ENCODE measurements around the gene PRCP. TPM values are rescaled to one million over a fixed set of nuclear protein-coding genes. Genes with fewer than 3 reads are reported as not detected.

PRCP gene
- total and polyA plus RNA-seq, 2 experiments from 2014 or later: 33.3 to 52.8 TPM

- no peak for ATAC-seq
- Histone ChIP-seq H3K27me3 (ENCODE audit: insufficient read depth) (no peaks in the 10 kb centered on the region), H3K79me2 (replicated peaks; ENCODE audit: insufficient read depth) (no peaks in the 10 kb centered on the region), H3K4me2 (no peak overlapping the region), H3K4me3 (no peak overlapping the region), H3K9me2 (ENCODE audit: insufficient read depth) (no peaks in the 10 kb centered on the region), H3K4me1 (ENCODE audit: insufficient read depth) (peaks cover 8% of the 10 kb centered on the region), H3K36me3 (ENCODE audit: insufficient read depth) (no peaks in the 10 kb centered on the region), H4K20me1 (replicated peaks; ENCODE audit: insufficient read depth) (no peaks in the 10 kb centered on the region), H3K27ac (ENCODE audit: low read depth) (no peak overlapping the region), H3F3A (replicated peaks; ENCODE audit: low read depth) (no peaks in the 10 kb centered on the region), H2AFZ (no peak overlapping the region)
- Mint-ChIP-seq H3K9me3 (no peaks in the 10 kb centered on the region), H3K27me3 (ENCODE audit: insufficient read depth, low read depth, poor library complexity) (no peaks in the 10 kb centered on the region), H3K27ac (no peak overlapping the region), H3K4me1 (peaks cover 7% of the 10 kb centered on the region), H3K4me3 (no peak overlapping the region), H3K36me3 (ENCODE audit: low read depth) (no peaks in the 10 kb centered on the region; the same call in none of the 3 replicates)
- no peak for DNase-seq (ENCODE audit: low spot score)
- TF ChIP-seq POLR2AphosphoS5 (IDR thresholded peaks at IDR 0.05; ENCODE audit: low read depth) (no peak), CTCF (conservative IDR thresholded peaks at IDR 0.05; ENCODE audit: low read depth in 2 of 2) (no peak), EZH2 (IDR thresholded peaks at IDR 0.05; ENCODE audit: low read depth, unreplicated experiment) (no peak), ZNF331 (CRISPR knock-in tag; IDR thresholded peaks at IDR 0.05; ENCODE audit: low read depth) (no peak), JUNB (IDR thresholded peaks at IDR 0.05; ENCODE audit: unreplicated experiment) (no peak), NANOG (IDR thresholded peaks at IDR 0.05; ENCODE audit: borderline replicate concordance) (no peak), REST (IDR thresholded peaks at IDR 0.05; ENCODE audit: unreplicated experiment) (no peak), CREB1 (CRISPR knock-in tag; IDR thresholded peaks at IDR 0.05; ENCODE audit: low read depth) (no peak), ZNF114 (CRISPR knock-in tag; IDR thresholded peaks at IDR 0.05) (no peak), ZNF462 (CRISPR knock-in tag; IDR thresholded peaks at IDR 0.05) (no peak), EZH2phosphoT487 (IDR thresholded peaks at IDR 0.05; ENCODE audit: unreplicated experiment) (no peak), STAT1 (IDR thresholded peaks at IDR 0.05; ENCODE audit: unreplicated experiment) (no peak)
- TF ChIP-seq, protein P1, sequence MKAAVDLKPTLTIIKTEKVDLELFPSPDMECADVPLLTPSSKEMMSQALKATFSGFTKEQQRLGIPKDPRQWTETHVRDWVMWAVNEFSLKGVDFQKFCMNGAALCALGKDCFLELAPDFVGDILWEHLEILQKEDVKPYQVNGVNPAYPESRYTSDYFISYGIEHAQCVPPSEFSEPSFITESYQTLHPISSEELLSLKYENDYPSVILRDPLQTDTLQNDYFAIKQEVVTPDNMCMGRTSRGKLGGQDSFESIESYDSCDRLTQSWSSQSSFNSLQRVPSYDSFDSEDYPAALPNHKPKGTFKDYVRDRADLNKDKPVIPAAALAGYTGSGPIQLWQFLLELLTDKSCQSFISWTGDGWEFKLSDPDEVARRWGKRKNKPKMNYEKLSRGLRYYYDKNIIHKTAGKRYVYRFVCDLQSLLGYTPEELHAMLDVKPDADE (IDR thresholded peaks at IDR 0.05): no peak
Observed at GRCh38 chr11:82831364-82831763, 68.9 kb downstream of the PRCP start.
